Neural progenitor cell (in vitro differentiated cells): ENCODE results near the gene SLC4A7. TPM values are rescaled to one million over a fixed set of nuclear protein-coding genes. Genes with fewer than 3 reads are reported as not detected.

ENCODE experiments used
- DNase-seq: peaks from one replicate; pipeline ENCODE4 v3.0.0-alpha.2; 2016; ENCODE audit warnings: low spot score
- H2AFZ ChIP-seq: fragments of 200-600 bp; sonication (generic); replicated peaks from 2 replicates; pipeline ENCODE4 v1.6.1; 2016; ENCODE audit warnings: antibody characterized with exemption
- H3F3A ChIP-seq: fragments of 200-600 bp; sonication (generic); 2 replicates; pipeline ENCODE4 v1.6.1; 2016; ENCODE audit warnings: antibody characterized with exemption, low read depth
- H3K27ac ChIP-seq: fragments of 200-600 bp; sonication (generic); 2 replicates; pipeline ENCODE4 v1.5.1; 2016; ENCODE audit warnings: mild to moderate bottlenecking
- H3K27me3 ChIP-seq: fragments of 200-600 bp; sonication (generic); 2 replicates; pipeline ENCODE4 v1.6.1; 2016; ENCODE audit warnings: mild to moderate bottlenecking, moderate library complexity
- H3K36me3 ChIP-seq: fragments of 200-600 bp; sonication (generic); 2 replicates; pipeline ENCODE4 v1.5.1; 2016
- H3K4me1 ChIP-seq: fragments of 200-600 bp; sonication (generic); 2 replicates; pipeline ENCODE4 v1.6.1; 2016; ENCODE audit warnings: mixed run types
- H3K4me2 ChIP-seq: fragments of 200-600 bp; sonication (generic); 2 replicates; pipeline ENCODE4 v1.6.1; 2016
- H3K4me3 ChIP-seq: fragments of 200-600 bp; sonication (generic); 2 replicates; pipeline ENCODE4 v1.5.1; 2016
- H3K79me2 ChIP-seq: fragments of 200-600 bp; sonication (generic); 2 replicates; pipeline ENCODE4 v1.6.1; 2016; ENCODE audit warnings: low read depth
- H3K9ac ChIP-seq: fragments of 200-600 bp; sonication (generic); 2 replicates; pipeline ENCODE4 v1.6.1; 2016
- H3K9me3 ChIP-seq: fragments of 200-600 bp; sonication (generic); 2 replicates; pipeline ENCODE4 v1.5.1; 2016; ENCODE audit warnings: low read depth
- H4K20me1 ChIP-seq: fragments of 200-600 bp; sonication (generic); 2 replicates; pipeline ENCODE4 v1.6.1; 2016; ENCODE audit warnings: low read depth
- H3K27ac Mint-ChIP-seq: 3 replicates; pipeline ENCODE4 v1.8.0; 2021; ENCODE audit warnings: mixed read lengths
- H3K27me3 Mint-ChIP-seq: 2 replicates; pipeline ENCODE4 v1.8.0; 2022; ENCODE audit warnings: low read depth, mild to moderate bottlenecking, inconsistent platforms, moderate library complexity, mixed read lengths; ENCODE audit not compliant: insufficient read depth
- H3K36me3 Mint-ChIP-seq: 3 replicates; pipeline ENCODE4 v1.8.0; 2021; ENCODE audit warnings: mixed read lengths
- H3K4me1 Mint-ChIP-seq: 3 replicates; pipeline ENCODE4 v1.8.0; 2021; ENCODE audit warnings: mixed read lengths
- H3K4me3 Mint-ChIP-seq: 3 replicates; pipeline ENCODE4 v1.8.0; 2021; ENCODE audit warnings: mild to moderate bottlenecking, moderate library complexity, mixed read lengths
- H3K9me3 Mint-ChIP-seq: 3 replicates; pipeline ENCODE4 v1.8.0; 2020; ENCODE audit warnings: mixed read lengths
- EZH2 ChIP-seq: fragments of 200-600 bp; sonication (generic); IDR thresholded peaks from 2 replicates; pipeline ENCODE4 v1.6.1; 2017; ENCODE audit warnings: antibody characterized with exemption, mild to moderate bottlenecking, moderate library complexity
- EZH2phosphoT487 ChIP-seq: fragments of 200-600 bp; sonication (generic); IDR thresholded peaks from 2 replicates; pipeline ENCODE4 v1.6.1; 2017; ENCODE audit warnings: antibody characterized with exemption
- total RNA-seq: library from RNA; depleted of rRNA; stranded (reverse); fragments of >200 nt; gene quantifications from 2 replicates; pipeline ENCODE4 v1.2.3, GENCODE V29; 2015; ENCODE audit warnings: low replicate concordance
- TF ChIP-seq, protein P1 (sequence below): fragments of 200-600 bp; sonication (generic); IDR thresholded peaks from 2 replicates; pipeline ENCODE4 v1.5.1; 2017; ENCODE audit warnings: antibody characterized with exemption, mild to moderate bottlenecking

Gene SLC4A7
- total RNA-seq, 1 donor from 2014 or later, result 114 TPM

DNA sequence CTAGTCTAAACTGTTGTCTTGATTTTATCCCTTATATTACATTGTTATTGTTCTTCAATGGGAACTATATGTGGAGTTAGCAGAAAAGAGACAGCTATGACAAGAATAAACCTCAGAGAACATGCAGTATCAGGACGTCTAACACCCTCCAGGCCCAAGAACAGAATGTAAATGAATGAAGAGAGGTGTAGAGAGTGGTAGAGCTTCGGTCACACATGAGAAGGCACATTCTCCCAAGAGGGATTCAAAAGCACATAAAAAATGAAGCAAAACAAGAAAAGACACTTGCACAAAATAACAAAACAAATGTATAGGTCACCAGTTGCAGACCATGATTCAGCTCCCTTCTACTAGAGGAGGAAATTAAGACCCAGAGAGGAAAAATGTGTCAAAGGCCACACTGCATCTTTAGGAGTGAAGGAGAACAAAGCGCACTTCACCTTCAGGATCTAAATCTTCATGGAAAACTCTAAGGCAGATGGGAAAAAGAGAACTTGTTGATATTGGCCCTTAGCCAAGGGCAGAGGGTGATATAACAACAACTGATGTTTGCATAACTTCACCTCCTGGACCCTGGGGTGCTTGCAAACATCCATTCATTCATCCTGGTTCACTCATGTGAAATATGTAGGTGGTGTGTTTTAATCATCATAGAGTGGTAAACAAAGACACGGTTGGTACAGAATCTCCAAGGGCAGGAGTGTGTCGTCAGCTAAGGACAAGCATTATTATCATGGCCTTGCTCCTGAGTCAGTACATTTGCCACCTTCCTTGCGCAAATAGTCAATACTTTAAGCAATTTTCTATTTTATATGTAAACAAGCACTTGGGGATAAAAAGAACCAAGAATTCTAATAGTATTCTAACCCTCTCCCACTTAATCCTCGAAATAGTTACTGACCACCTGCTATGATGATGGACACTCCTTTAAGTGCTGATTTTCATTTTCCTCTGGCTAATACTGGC lies 123.8 kb downstream of the SLC4A7 start:
- peaks cover 2% of the 10 kb centered on the region for H3K27me3 Mint-ChIP-seq
- Histone ChIP-seq H3K27ac (no peak overlapping the region), H3K27me3 (no peaks in the 10 kb centered on the region), H3K79me2 (no peaks in the 10 kb centered on the region), H3K9ac (no peak overlapping the region), H3F3A (no peaks in the 10 kb centered on the region), H2AFZ (no peak overlapping the region), H3K36me3 (no peaks in the 10 kb centered on the region), H4K20me1 (no peaks in the 10 kb centered on the region), H3K9me3 (no peaks in the 10 kb centered on the region), H3K4me3 (no peak overlapping the region), H3K4me1 (no peaks in the 10 kb centered on the region), H3K4me2 (no peak overlapping the region)
- H3K9me3 Mint-ChIP-seq, result no peaks in the 10 kb centered on the region
- TF ChIP-seq, protein P1, sequence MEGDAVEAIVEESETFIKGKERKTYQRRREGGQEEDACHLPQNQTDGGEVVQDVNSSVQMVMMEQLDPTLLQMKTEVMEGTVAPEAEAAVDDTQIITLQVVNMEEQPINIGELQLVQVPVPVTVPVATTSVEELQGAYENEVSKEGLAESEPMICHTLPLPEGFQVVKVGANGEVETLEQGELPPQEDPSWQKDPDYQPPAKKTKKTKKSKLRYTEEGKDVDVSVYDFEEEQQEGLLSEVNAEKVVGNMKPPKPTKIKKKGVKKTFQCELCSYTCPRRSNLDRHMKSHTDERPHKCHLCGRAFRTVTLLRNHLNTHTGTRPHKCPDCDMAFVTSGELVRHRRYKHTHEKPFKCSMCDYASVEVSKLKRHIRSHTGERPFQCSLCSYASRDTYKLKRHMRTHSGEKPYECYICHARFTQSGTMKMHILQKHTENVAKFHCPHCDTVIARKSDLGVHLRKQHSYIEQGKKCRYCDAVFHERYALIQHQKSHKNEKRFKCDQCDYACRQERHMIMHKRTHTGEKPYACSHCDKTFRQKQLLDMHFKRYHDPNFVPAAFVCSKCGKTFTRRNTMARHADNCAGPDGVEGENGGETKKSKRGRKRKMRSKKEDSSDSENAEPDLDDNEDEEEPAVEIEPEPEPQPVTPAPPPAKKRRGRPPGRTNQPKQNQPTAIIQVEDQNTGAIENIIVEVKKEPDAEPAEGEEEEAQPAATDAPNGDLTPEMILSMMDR, result no peak
- TF ChIP-seq EZH2, result no peak
- TF ChIP-seq EZH2phosphoT487, result no peak
- H3K4me3 Mint-ChIP-seq, result no peak overlapping the region
- no peaks in the 10 kb centered on the region for H3K36me3 Mint-ChIP-seq
- H3K4me1 Mint-ChIP-seq, result peaks cover 13% of the 10 kb centered on the region
- no peak overlapping the region for H3K27ac Mint-ChIP-seq
- DNase-seq, result no peak

DNA sequence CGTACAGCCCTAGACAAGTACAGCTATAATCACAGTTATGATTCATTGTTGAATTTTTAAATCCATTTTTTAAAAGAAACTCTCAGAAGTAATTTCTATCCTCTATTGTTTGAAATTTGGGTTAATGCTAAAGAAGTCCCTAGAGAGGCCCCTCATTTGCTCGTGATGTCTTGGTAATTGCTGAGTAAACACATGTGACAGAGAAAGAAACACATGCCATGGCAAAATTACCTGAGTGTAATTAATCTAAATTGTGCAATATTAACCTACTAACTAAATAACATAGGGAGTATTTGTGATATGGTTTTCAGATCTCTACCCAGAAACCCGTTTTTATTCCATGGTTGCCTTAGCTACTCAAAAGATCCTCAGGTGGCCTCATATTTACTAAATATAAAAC lies 125.8 kb downstream of the SLC4A7 start:
- DNase-seq, result no peak
- no peaks in the 10 kb centered on the region for H4K20me1 ChIP-seq
- no peaks in the 10 kb centered on the region for H3K36me3 ChIP-seq
- H3K9ac ChIP-seq, result no peak overlapping the region
- Mint-ChIP-seq H3K27me3 (peaks cover 2% of the 10 kb centered on the region), H3K4me1 (peaks cover 13% of the 10 kb centered on the region), H3K9me3 (no peaks in the 10 kb centered on the region), H3K4me3 (no peak overlapping the region), H3K36me3 (no peaks in the 10 kb centered on the region), H3K27ac (no peak overlapping the region)
- no peaks in the 10 kb centered on the region for H3K79me2 ChIP-seq
- no peak overlapping the region for H2AFZ ChIP-seq
- TF ChIP-seq, protein P1, result no peak
- TF ChIP-seq EZH2, result no peak
- no peak for TF ChIP-seq EZH2phosphoT487
- no peaks in the 10 kb centered on the region for H3F3A ChIP-seq
- no peaks in the 10 kb centered on the region for H3K9me3 ChIP-seq
- H3K4me1 ChIP-seq, result peaks cover 15% of the 10 kb centered on the region
- H3K27ac ChIP-seq, result no peak overlapping the region
- no peak overlapping the region for H3K4me3 ChIP-seq
- H3K4me2 ChIP-seq, result no peak overlapping the region
- H3K27me3 ChIP-seq, result no peaks in the 10 kb centered on the region

DNA sequence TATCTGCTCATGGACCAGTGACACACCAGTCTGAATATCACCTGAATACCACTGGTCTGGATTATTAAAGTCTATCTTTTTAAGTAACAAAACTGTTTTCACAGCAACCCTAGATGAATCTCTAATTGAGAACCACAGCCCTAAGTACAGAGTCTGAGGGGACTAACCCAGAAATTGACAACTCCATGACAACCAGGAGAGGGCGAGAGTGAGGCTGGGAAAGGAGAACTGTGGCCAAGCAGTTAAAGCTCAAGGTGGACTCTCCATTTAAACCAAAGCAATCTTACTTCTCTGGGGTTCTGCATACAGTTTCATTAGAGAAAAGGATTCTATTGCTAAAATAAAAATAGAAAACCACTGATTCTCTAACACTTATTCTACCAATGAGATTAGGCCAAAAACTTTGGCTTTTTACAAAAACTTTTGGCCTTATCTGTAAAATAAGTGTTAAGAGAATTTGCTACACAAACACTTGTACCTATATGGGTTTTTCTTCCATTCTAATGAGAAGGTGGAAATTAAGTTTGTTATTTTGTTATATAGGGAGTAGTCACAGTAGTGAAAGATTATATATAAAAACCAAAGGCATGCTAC lies 126.4 kb downstream of the SLC4A7 start:
- no peaks in the 10 kb centered on the region for H3K36me3 Mint-ChIP-seq
- peaks cover 2% of the 10 kb centered on the region for H3K27me3 Mint-ChIP-seq

More for the DNA sequence above, 126.4 kb downstream of the SLC4A7 start:
- H3K4me1 Mint-ChIP-seq, result peaks cover 13% of the 10 kb centered on the region
- H3K4me3 Mint-ChIP-seq, result no peak overlapping the region
- peak; percentile 73 for DNase-seq
- H3K4me3 ChIP-seq, result no peak overlapping the region
- H3K9me3 Mint-ChIP-seq, result no peaks in the 10 kb centered on the region
- H3F3A ChIP-seq, result no peaks in the 10 kb centered on the region
- no peak overlapping the region for H3K27ac Mint-ChIP-seq
- H3K9ac ChIP-seq, result no peak overlapping the region
- no peaks in the 10 kb centered on the region for H3K9me3 ChIP-seq
- peaks cover 21% of the 10 kb centered on the region for H3K4me1 ChIP-seq
- no peak overlapping the region for H2AFZ ChIP-seq
- no peak overlapping the region for H3K4me2 ChIP-seq
- H3K27me3 ChIP-seq, result no peaks in the 10 kb centered on the region
- H3K27ac ChIP-seq, result no peak overlapping the region
- H3K36me3 ChIP-seq, result no peaks in the 10 kb centered on the region
- no peaks in the 10 kb centered on the region for H4K20me1 ChIP-seq
- TF ChIP-seq EZH2, result no peak
- no peak for TF ChIP-seq EZH2phosphoT487
- TF ChIP-seq, protein P1, result peak; percentile 74
- H3K79me2 ChIP-seq, result no peaks in the 10 kb centered on the region
